Right kidney (tissue), 1 donor: ENCODE results near the gene FOXP1.
A peak's percentile ranks its signal among the peaks of the same experiment; 100 is the strongest.

ENCODE experiments used
- DNase-seq: peaks from one replicate; pipeline ENCODE4 v3.0.0-alpha.2; 2016

FOXP1 gene

GRCh38 chr3:71142441-71143161 lies 440.9 kb downstream of the FOXP1 start:
- DNase-seq: no peak

GRCh38 chr3:71140477-71140876 lies 443.1 kb downstream of the FOXP1 start:
- DNase-seq: no peak

GRCh38 chr3:71139496-71139895 lies 444.0 kb downstream of the FOXP1 start:
- no peak for DNase-seq

- no peak for DNase-seq
Observed at GRCh38 chr3:71138410-71138809, 445.1 kb downstream of the FOXP1 start.

- no peak for DNase-seq
Observed at GRCh38 chr3:71136276-71136675, 447.3 kb downstream of the FOXP1 start.

- DNase-seq: peak; percentile 51
Observed at GRCh38 chr3:71135373-71136088, 448.0 kb downstream of the FOXP1 start.

GRCh38 chr3:71134521-71134920 lies 449.0 kb downstream of the FOXP1 start:
- DNase-seq: no peak

- no peak for DNase-seq
Observed at GRCh38 chr3:71133865-71134264, 449.7 kb downstream of the FOXP1 start.

- no peak for DNase-seq
Observed at GRCh38 chr3:71132995-71133730, 450.4 kb downstream of the FOXP1 start.

- DNase-seq: no peak
Observed at GRCh38 chr3:71131375-71132314, 451.9 kb downstream of the FOXP1 start.

GRCh38 chr3:71130471-71131374 lies 452.8 kb downstream of the FOXP1 start:
- DNase-seq: peak; percentile 76

- DNase-seq: peak; percentile 46
Observed at GRCh38 chr3:71129611-71130431, 453.7 kb downstream of the FOXP1 start.

- no peak for DNase-seq
Observed at GRCh38 chr3:71128961-71129360, 454.6 kb downstream of the FOXP1 start.

GRCh38 chr3:71127844-71128243 lies 455.7 kb downstream of the FOXP1 start:
- no peak for DNase-seq

GRCh38 chr3:71127052-71127831 lies 456.3 kb downstream of the FOXP1 start:
- DNase-seq: no peak

- DNase-seq: no peak
Observed at GRCh38 chr3:71125738-71126137, 457.8 kb downstream of the FOXP1 start.

GRCh38 chr3:71124048-71124447 lies 459.5 kb downstream of the FOXP1 start:
- no peak for DNase-seq

GRCh38 chr3:71122641-71123040 lies 460.9 kb downstream of the FOXP1 start:
- DNase-seq: no peak
